Renal cortical epithelial cell (primary cell): ENCODE results near the gene ZNF316. TPM values are rescaled to one million over a fixed set of nuclear protein-coding genes. Genes with fewer than 3 reads are reported as not detected.

Experiments used
- DNase-seq: peaks from one replicate; pipeline ENCODE4 v3.0.0-alpha.2; 2011; ENCODE audit warnings: low read depth
- total RNA-seq: library from RNA; depleted of rRNA; stranded (reverse); fragments of >200 nt; gene quantifications from 2 replicates; pipeline ENCODE4 v1.2.3, GENCODE V29; 2014

Gene ZNF316
- total RNA-seq, 1 donor from 2014 or later, result 30.6 TPM

DNA sequence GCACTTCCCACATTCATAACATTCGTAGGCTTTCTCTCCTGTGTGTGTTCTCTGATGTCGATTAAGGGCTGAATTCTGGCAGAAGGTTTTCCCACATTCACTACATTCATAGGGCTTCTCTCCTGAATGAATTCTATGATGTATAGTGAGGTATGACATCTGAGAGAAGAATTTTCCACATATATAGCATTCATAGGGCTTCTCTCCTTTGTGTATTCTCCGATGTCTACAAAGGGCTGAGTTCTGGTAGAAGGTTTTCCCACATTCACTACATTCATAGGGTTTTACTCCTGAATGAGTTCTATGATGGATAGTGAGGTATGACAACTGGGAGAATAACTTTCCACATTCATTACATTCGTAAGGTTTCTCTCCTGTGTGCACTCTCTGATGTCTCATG, 54.0 kb downstream of the ZNF316 start:
- DNase-seq, result no peak

DNA sequence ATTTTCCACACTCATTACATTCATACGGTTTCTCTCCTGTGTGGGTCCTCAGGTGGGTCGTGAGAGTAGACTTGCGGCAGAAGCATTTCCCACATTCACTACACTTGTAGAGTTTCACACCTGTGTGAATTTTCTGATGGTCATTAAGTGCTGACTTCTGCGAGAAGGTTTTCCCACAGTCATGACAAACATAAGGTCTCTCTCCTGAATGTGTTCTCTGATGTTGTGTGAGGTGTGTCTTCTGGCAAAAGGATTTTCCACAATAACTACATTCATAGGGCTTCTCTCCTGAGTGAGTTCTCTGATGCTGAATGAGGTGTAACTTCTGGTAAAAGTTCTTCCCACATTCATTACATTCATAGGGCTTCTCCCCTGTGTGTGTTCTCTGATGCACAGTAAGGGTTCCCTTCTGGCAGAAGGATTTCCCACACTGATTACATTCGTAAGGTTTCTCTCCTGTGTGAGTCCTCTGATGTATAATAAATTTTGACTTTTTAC, 54.5 kb downstream of the ZNF316 start:
- peak; percentile 38 for DNase-seq

- DNase-seq, result no peak
Observed at GRCh38 chr7:6700793-6701192, 63.7 kb downstream of the ZNF316 start.

DNA sequence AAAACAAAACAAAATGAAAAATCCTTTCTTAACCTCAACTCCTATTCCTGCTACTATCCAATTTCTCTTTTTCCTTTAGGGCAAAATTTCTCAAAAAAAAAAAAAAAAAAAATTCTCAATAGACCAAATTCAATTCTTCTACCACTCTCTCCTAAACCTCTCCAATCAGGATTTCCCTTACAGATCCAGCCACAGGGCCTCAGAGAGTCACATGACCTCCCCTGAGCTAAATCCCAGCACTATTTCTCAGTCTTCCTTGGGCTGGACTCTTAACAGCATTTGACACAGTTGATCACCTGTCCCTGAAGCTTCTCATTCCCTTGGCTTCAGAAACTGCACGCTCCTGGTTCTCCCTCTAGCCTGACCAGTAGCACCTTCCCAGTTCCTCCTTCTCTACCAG, 64.7 kb downstream of the ZNF316 start:
- DNase-seq, result no peak

Other genes starting within 250 kb of the ZNF316 start
- 15.6 and 36.7 TPM in 2 replicates for gene DAGLB, start 189.4 kb upstream of the ZNF316 start, total RNA-seq
- 170 and 214 TPM in 2 replicates for gene KDELR2, start 153.2 kb upstream of the ZNF316 start, total RNA-seq
- gene GRID2IP, start 85.9 kb upstream of the ZNF316 start, total RNA-seq, result under 0.01 and 0.69 TPM in 2 replicates
- 40.3 and 58.8 TPM in 2 replicates for gene ZDHHC4, start 59.9 kb upstream of the ZNF316 start, total RNA-seq
- 8.2 and 11.5 TPM in 2 replicates for gene INTS15, start 47.3 kb upstream of the ZNF316 start, total RNA-seq
- gene ZNF853, start 21.7 kb upstream of the ZNF316 start, total RNA-seq, result 1.7 and 9.1 TPM in 2 replicates
- gene ZNF12, start 69.6 kb downstream of the ZNF316 start, total RNA-seq, result 15.8 and 32.3 TPM in 2 replicates
- gene RSPH10B2, start 116.8 kb downstream of the ZNF316 start, total RNA-seq, result 0.20 and 0.35 TPM in 2 replicates
- gene CCZ1B, start 189.0 kb downstream of the ZNF316 start, total RNA-seq, result 16.3 and 23.1 TPM in 2 replicates